GM18517 (cell line): ENCODE measurements around the gene ARHGDIG.

Experiments
- ATAC-seq: cut with Tn5 transposase; IDR thresholded peaks from one replicate; pipeline ENCODE4 v1.9.1; 2021; ENCODE audit warnings: mild to moderate bottlenecking, moderate library complexity; ENCODE audit not compliant: unreplicated experiment

Gene ARHGDIG

DNA sequence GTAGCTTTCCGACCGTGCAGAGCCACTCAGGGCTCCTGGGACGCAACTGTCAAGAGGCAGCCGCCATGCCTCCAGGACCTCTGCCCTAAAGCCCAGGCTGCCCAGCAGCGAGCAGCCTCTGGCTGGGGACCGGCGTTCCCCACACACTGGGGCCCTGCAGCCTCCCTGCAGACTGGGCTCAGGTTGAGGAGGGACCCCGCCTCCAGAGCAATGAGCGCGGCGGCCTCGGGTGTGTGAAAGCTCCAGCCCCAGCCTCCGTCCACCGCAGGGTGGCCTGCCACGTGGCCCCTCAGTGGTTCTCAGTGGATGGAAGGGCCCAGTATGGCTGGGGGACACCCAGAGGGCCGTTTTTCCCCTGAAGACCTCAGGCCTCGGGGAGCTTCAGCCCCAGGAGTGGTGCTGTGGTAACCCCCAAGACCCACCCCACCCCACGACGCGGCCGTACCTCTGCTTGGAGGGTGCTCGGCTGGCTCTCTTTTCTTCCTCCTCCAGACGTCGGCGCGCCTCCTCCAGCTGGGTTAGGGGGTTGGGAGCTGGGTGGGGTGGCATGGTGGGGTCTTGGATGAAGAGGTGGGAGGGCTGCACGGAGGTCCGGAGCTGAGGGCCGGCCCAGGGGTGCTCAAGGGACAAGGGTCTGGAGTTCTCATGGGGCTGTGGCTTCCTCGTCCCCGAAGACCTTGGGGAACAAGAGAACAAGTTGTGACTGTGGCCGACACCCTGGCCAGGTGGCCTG lies 12.8 kb downstream of the ARHGDIG start:
- ATAC-seq = no peak

DNA sequence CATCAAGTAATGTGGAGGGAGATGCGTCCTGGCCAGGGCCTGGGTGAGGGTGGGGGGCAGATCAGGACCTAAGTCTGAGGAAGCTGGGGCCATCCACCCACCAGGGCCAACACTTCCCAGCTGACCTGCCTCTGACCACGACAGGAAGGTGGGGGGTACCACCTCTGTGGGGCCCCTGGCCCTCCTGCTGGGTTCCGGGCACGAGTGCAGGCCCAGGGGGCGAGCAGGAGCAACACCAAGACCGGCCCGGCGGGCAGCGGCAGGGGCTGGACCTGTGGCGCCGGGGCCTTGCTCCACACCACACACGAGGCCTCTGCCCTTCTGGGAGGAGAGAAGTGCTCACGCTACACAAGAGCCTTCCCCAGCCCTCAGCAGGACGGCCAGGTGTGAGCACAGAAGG lies 15.9 kb downstream of the ARHGDIG start:
- ATAC-seq = no peak

DNA sequence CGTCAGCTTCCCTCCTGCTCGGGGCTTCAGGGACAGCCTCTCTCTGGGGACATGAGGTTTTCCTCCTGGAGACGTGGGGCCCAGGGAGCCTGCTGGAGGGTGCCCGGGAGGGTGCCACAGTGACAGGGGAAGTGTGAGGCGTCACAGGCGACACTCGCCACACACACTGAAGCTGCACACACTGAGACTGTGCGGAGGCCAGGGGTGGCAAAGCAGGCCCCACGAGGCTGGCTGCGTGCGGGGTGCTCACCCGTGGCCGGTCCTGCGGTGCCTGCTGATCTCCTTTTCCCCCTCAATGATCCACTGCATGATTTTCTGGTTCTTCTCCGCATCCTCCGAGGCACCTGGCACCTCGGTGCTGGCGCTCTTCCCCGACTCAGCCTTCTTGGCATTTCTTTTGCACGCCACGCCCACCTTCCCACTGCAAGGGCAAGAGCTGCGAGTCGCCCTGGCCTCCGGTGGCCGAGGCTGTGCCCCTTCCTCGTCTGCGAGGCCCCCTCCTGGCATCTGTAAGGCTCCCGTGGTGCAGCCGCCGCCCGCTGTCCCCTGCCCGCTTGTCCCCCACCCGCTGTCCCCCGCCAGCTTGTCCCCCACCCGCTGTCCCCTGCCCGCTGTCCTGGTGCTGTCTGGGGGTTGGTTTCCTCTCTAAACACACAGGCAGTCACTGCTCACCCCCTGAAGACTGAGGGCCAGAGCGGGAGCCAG lies 16.6 kb downstream of the ARHGDIG start:
- no peak for ATAC-seq

DNA sequence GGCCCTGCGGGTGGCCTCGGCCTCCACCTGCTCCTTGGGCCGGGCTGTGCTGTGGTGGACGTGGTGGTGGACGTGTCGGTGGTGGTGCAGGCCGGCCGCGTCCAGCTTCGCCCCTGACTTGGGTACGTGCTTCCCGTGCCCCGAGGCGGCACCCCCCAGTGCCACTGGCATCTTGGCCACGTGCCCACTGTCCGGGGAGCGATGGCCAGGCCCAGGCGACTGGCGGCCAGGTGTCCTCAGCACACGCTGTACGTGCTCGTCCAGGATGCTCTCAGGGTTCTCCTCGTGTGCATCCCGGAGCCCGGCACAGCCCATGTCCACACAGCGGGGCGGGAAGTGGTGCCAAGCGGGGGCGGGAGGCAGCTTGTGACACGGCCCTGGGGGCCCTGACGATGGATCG lies 17.4 kb downstream of the ARHGDIG start:
- no peak for ATAC-seq

DNA sequence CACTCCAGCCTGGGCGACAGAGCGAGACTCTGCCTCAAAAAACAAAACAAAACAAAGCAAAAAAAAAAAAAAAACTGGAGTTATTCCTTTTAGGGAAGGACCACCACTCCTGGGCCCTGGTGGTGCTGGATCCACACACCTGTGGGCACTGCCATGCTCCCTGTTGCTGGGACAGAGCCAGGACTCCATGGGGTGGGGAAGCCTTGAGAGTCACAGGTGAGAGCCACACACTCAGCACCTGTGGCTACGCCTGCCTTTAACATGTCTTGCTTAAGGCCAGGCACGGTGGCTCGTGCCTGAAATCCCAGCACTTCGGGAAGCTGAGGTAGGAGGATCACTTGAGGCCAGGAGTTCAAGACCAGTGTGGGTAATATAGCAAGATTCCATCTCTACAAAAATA lies 20.8 kb downstream of the ARHGDIG start:
- no peak for ATAC-seq

DNA sequence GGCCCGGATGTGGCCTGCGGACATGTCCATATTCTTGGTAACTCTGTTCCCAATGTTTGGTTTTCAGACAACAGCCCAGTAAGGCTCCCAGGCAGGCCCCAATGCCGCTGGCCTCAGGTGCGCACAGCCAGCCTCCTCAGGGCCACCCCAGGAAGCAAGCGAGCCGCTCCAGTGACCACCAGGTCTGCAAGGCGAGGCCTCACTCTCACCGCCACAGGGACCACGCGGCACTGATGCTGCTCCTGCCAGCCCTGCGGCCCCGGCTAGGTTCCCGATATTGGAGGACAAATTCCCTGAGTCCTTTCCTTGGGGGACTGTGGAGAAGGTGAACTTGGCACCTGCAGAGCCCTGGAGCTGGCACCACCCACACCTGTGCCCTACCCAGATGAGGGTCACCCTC lies 21.6 kb downstream of the ARHGDIG start:
- no peak for ATAC-seq

DNA sequence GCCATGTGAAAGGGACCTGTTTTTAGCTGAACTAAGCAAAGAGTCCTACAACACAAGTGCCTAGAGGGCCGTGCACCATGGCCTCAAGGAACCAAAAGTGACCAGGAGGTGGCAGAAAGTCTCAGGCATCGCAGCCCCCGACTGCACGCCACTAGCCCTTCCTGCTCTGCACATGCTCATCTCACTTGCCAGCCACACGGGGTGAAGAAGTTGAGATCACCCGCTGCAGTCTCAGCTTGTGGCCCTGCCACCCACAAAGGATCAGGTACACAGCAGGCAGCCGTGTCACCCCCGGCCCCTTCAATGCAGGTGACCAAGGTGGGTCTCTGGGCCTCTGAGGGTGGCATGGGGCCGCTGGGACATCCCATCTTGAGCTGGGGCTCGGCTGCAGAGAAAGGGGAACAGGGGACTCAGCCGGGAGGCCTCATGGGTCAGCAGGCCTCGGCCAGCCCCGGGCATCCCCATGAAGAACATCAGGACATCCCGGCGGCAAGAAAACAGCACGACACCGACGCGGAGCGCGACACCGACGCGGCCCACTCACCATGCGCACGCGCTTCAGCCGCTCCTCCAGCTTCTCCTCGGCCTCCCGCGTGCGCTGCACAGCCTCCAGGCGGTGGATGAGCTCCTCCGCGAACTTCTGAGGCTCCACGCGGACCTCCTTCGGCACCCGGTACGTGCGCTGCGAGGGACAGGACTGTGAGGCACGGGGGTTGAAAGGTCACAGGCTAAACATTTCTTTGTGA lies 23.5 kb downstream of the ARHGDIG start:
- ATAC-seq = no peak

DNA sequence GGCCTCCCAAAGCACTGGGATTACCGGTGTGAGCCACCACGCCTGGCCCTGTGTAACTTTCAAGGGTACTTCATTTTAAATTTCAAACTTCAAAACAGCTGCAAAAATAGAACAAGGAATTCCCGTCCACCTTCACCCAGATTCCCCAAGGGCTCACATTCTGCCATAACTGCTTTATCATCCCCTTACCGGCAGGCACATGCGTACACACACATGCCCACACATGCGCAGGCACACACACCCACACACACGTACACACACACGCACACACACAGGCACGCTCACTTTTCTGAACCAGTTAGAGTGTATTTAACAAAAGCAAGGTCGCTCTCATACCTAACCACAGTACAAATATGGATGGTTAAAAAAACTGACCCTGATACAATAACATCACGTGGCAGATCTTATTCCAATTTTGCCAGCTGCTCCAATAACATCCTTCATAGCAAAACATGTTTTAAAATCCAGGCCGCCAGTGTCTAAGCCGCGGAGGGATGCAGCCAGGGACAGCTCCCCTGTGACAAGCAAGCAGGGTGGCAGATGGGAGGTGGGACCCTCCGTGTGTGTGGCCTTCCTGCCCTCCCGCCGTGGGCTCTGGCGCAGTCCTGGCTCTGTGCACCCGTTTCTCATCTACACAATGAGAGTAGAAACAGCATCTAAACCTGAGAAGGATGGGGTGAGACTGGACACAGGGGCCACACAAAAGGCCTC lies 25.7 kb downstream of the ARHGDIG start:
- no peak for ATAC-seq

DNA sequence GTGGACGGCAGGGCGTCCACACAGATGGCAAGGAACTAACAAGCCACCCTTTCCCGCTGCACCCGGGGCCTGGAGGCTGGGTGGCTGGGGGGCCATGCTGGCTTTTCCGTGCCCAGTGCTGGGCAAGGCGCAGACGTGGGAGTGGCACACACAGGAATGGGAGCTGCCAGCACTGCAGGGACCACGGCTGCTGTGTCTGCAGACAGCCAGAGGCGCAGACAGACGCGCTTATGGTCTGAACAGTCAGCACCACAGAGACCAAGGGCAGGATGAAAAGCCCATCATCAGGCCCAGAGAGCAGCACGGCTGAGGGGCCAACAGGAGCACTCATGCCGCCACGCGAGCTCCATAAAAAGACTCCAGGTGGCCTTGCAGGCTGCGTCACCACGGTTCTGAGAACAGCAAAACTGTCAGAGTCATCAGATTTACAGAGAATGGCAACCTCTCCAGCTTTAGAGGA lies 26.6 kb downstream of the ARHGDIG start:
- no peak for ATAC-seq

DNA sequence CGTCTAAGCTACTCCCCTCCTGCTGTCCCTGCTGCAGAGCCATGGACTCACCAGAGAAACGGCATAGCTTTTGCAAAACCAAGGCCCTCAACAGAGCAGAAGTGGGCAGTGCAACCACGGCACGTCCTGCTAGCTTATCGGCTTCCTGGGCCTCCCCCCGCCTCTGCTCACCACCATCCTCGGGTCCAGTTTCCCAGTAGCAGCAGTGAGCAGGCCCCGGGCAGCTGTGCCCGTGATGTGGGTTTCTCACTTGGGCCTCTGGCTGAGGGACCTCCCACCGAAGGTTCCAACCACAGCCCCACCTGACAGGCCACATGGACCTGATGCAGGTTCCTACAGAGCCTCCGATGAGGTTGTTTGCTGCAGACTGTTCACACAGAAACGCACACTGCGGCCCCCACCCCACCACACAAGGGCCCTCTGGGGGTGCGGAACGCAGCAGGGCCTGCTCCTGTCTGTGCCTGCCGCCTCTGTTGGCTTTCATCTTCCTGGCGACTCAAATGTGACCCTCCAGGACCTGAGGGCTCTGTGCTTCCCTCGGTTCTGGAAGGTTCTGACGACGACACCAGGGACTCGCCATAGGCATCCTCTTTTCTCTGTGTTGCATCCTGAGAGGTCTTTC lies 27.4 kb downstream of the ARHGDIG start:
- ATAC-seq = no peak

DNA sequence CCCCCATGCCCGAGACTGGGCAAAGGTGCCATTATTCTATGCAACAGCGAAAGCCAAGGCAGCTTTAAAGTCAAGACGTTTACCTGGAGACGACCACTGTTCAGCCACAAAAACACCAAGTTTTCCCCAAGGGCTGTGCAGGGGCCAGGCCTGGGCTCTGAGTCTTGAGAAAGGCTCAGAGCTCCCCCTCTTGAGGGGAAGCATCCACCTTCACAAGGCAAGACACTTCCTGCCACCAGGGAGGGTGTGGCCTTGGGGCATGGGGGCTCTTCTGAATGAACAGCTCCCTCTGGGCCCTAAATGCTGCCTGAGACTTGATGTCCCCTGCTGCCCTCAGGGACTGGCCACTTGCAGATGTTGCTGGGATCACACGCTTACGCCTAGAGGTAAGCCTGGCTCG lies 29.1 kb downstream of the ARHGDIG start:
- no peak for ATAC-seq

DNA sequence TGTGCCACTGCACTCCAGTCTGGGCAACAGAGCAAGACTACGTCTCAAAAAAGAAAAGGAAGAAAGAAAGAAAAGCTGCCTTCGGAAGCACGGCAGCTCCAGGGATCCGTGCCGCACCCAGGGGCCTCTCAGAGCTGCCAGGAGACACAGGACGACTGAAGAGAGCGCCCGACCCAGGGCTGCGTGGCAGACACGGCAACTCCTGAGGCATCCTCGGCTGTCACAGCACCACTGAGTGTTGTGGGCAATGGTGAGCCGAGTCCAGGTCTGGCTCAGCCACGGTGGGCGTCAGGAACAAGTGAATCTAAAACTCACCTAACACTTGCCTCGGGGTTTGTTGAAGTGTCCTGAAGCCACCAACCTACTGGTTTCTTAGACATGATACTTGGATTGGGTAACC lies 31.3 kb downstream of the ARHGDIG start:
- no peak for ATAC-seq

DNA sequence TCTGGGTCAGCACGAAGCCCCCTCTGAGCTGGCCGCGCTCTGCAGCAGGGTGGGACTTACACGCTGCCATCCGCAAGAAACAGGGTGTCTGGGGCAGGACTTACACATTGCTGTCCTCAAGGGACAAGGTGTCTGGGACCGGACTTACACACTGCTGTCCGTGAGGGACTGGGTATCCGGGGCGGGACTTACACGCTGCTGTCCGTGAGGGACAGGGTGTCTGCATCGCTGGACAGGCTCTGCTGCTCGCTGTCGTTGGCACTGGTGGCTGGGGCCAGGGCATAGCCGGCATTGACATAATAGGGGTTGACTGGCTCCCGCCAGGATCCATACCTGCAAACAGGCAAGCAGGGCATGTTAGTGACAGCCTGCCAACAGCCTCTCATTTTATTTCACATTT lies 34.0 kb downstream of the ARHGDIG start:
- ATAC-seq = no peak

DNA sequence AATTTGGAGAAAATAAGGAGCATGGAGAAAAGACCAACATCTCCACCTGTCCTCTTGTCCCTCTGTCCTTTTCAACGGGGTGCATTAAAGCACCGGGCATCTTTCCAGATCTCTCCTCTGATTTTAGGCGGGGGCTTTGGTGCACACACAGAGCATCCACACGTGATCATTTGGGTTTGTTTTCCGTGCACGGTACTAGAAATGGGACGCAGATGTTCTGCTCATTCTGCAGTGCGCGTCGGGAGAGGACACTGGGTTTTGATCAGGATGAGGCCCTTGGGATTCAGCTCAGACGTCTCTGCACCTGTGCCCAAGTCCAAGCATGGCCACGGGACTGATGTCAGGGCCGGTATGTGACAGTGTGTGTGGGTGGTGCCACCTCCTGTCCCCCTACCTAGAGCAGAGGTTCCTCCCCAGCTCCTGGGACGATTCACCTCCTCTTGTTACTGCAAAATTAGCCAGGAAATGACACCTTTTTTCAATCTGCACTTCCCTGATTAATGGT lies 34.5 kb downstream of the ARHGDIG start:
- ATAC-seq = no peak

DNA sequence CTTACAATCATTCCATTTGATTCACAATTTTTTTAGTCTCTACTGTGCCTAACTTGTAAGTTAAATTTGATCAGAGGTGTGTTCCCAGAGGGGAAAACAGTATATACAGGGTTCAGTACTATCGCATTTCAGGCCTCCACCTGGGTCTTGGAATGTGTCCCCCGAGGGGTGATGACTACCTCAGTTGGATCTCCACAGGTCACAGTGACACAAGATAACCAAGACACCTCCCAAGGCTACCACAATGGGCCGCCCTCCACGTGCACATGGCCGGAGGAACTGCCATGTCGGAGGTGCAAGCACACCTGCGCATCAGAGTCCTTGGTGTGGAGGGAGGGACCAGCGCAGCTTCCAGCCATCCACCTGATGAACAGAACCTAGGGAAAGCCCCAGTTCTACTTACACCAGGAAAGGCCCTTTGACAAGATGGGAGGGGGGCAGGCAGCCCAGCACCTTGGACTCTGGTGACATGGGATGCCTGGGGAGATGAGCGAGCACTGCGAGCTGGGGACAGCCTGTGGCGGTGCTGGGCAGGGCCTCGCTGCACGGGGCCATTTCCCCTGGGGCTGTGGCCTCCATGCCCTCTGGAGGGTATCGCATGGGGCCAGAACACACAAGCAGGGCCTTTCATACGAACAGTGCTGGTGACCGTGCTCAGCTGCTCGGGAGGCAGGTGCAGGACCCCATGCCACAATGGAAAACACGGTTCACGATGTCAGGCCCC lies 36.5 kb downstream of the ARHGDIG start:
- no peak for ATAC-seq

DNA sequence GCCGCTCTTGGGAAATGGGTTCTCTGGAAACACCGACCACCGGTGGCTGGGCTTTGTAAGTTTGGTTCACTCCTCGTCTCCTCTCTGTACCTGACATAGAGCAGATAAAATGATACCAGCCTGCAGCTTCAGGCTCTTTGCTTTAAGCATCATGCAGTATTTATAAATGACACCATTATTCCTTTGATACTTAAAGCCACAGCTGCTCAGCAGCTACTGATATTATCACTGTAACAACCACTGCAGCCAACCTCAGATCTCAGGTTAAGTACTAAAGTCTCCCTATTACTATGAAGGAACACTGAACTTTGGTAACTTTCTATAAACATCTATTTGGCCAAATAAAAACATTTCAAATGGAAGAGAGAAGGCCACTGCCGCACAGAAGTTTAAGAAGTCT lies 37.2 kb downstream of the ARHGDIG start:
- no peak for ATAC-seq

DNA sequence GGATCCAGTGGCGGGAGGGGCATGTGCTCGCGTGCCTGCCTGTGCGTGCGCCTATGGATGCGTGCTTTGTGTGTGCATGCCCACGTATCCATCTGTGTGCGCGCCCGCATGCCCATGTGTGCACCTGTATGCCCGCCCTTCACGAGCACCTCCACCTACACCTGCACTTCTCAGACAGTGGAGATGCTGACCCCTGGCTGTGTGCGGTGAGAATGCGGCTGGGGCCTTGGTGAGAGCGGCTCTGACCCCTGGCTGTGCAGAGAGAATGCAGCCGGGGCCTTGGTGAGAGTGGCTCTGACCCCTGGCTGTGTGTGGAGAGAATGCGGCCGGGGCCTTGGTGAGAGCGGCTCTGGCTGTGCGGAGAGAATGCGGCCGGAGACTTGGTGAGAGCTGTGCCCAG lies 38.2 kb downstream of the ARHGDIG start:
- no peak for ATAC-seq

DNA sequence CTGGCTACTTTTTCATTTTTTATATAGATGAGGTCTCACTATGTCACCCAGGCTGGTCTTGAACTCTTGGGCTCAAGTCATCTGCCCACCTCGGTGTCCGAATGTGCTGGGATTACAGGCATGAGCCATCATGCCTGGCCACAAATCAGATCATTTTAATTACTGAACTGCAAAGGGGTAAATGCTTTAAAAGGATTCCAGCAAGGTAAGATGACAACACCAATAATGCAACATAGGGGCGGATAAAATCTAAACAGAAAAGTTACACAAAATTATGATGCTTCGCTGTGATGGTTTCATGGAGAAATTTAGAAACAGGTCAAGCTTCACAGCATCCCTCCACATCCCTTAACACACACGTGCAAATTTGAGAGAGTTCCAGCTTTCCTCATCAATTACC lies 39.8 kb downstream of the ARHGDIG start:
- ATAC-seq = no peak

DNA sequence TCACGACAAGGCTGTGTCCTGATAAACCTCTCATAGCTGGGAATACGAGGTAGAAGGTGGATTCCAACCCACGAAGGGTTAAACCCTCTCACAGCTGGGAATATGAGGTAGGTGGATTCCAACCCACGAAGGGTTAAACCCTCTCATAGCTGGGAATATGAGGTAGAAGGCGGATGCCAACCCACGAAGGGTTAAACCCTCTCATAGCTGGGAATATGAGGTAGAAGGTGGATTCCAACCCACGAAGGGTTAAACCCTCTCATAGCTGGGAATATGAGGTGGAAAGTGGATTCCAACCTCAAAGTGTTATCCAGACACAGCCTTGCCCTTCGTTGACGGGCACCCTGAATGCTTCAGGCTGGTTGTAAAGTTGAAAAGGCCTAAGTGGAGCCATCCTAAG lies 41.1 kb downstream of the ARHGDIG start:
- no peak for ATAC-seq
